HCT116 (cell line): ENCODE data around the gene OTOA. TPM values are rescaled to one million over a fixed set of nuclear protein-coding genes. Genes with fewer than 3 reads are reported as not detected.

Experiments used
- ATAC-seq: fragments of 200-7000 bp; cut with Tn5 transposase; 2 replicates; pipeline ENCODE4 v1.9.1; 2020; ENCODE audit warnings: mild to moderate bottlenecking, moderate library complexity
- BruUV-seq: library from RNA; stranded (reverse); fragments of 400-500 nt; replicated peaks from 2 replicates; lab custom pipeline; 2021; lab: Mats Ljungman, UMichigan
- CTCF ChIA-PET: fragments of 300-600 bp; sonication (Branson Sonifier 250); formaldehyde crosslinking; loops from one replicate; lab custom pipeline; 2021; ENCODE audit warnings: antibody characterized with exemption; lab: Charles Lee
- POLR2A ChIA-PET: fragments of 300-600, 350-600 bp; sonication (Branson Sonifier 250); formaldehyde crosslinking; loops from one replicate; lab custom pipeline; 2021; ENCODE audit warnings: antibody characterized with exemption; lab: Charles Lee
- RAD21 ChIA-PET, 2 experiments: fragments of 300-600 bp; sonication (Branson Sonifier 250); formaldehyde crosslinking; loops; one replicate each; lab custom pipeline; 2023; ENCODE audit warnings: low total read pairs in 2 of 2; ENCODE audit not compliant: uncharacterized antibody in 2 of 2, unreplicated experiment in 2 of 2, low non-redundant PET in 1 of 2; lab: Charles Lee
- DNase-seq: peaks from one replicate; pipeline ENCODE4 v3.0.0-alpha.2; 2010; ENCODE audit warnings: low read depth, low spot score
- H2AFZ ChIP-seq: fragments of 200-600 bp; shearing (Covaris generic), sonication (generic); 2 replicates; pipeline ENCODE4 v1.6.1; 2017; ENCODE audit warnings: low read depth, mixed run types, mixed read lengths, antibody characterized with exemption, low read length; ENCODE audit not compliant: poor library complexity, severe bottlenecking
- H3K27ac ChIP-seq: 2 replicates; pipeline ENCODE4 v1.5.1; 2012; ENCODE audit warnings: low read depth, low read length
- H3K27me3 ChIP-seq: fragments of 200-600 bp; sonication (generic); 2 replicates; pipeline ENCODE4 v1.6.1; 2016; ENCODE audit warnings: mixed run types, low read length, mixed read lengths; ENCODE audit not compliant: insufficient read depth
- H3K36me3 ChIP-seq, 2 experiments: fragments of 200-500 bp in 1 of 2; fragments of 200-600 bp in 1 of 2; sonication (Bioruptor generic) in 1 of 2; sonication (generic) in 1 of 2; 2 replicates each; pipeline versions ENCODE4 v1.5.1 to v1.6.1; 2014 to 2016; ENCODE audit warnings: low read length in 2 of 2, inconsistent platforms in 1 of 2, mixed read lengths in 1 of 2, mixed run types in 1 of 2; ENCODE audit not compliant: insufficient read depth in 2 of 2, control insufficient read depth in 1 of 2
- H3K4me1 ChIP-seq, 2 experiments: fragments of 200-600 bp in 1 of 2; sonication (generic) in 1 of 2; 2 replicates each; pipeline versions ENCODE4 v1.5.1 to v1.6.1; 2012 to 2017; ENCODE audit warnings: low read length in 2 of 2, inconsistent platforms in 1 of 2, mild to moderate bottlenecking in 1 of 2, mixed read lengths in 1 of 2, mixed run types in 1 of 2, moderate library complexity in 1 of 2; ENCODE audit not compliant: insufficient read depth in 2 of 2, control insufficient read depth in 1 of 2
- H3K4me2 ChIP-seq: fragments of 200-600 bp; sonication (generic); 2 replicates; pipeline ENCODE4 v1.6.1; 2017; ENCODE audit warnings: mixed run types, low read length, mixed read lengths
- H3K4me3 ChIP-seq, 2 experiments: fragments of 200-600 bp in 1 of 2; sonication (generic) in 1 of 2; replicated peaks in 1 of 2; 2 replicates each; pipeline ENCODE4 v1.5.1; 2011 to 2016; ENCODE audit warnings: low read length in 2 of 2, control low read depth in 1 of 2, low read depth in 1 of 2, mild to moderate bottlenecking in 1 of 2, mixed read lengths in 1 of 2, mixed run types in 1 of 2
- H3K79me2 ChIP-seq: fragments of 200-600 bp; sonication (generic); 2 replicates; pipeline ENCODE4 v1.6.1; 2017; ENCODE audit warnings: mild to moderate bottlenecking, mixed run types, low read length, moderate library complexity, mixed read lengths; ENCODE audit not compliant: insufficient read depth
- H3K9ac ChIP-seq: fragments of 200-600 bp; sonication (generic); 2 replicates; pipeline ENCODE4 v1.6.1; 2016; ENCODE audit warnings: low read length, mixed read lengths
- H3K9me2 ChIP-seq: fragments of 200-600 bp; sonication (generic), shearing (Covaris generic); 2 replicates; pipeline ENCODE4 v1.6.1; 2017; ENCODE audit warnings: mixed run types, mild to moderate bottlenecking, moderate library complexity; ENCODE audit not compliant: insufficient read depth
- H3K9me3 ChIP-seq, 2 experiments: fragments of 200-500 bp in 1 of 2; fragments of 200-600 bp in 1 of 2; sonication (Bioruptor generic) in 1 of 2; sonication (generic) in 1 of 2; 2 replicates each; pipeline ENCODE4 v1.6.1; 2014 to 2017; ENCODE audit warnings: low read length in 2 of 2, mixed read lengths in 2 of 2, inconsistent platforms in 1 of 2, low read depth in 1 of 2, mild to moderate bottlenecking in 1 of 2, mixed run types in 1 of 2, moderate library complexity in 1 of 2; ENCODE audit not compliant: control insufficient read depth in 1 of 2, insufficient read depth in 1 of 2
- H4K20me1 ChIP-seq: fragments of 200-600 bp; sonication (generic), shearing (Covaris generic); 2 replicates; pipeline ENCODE4 v1.6.1; 2017; ENCODE audit warnings: mixed run types, mild to moderate bottlenecking, moderate library complexity; ENCODE audit not compliant: insufficient read depth
- ELF1 ChIP-seq: IDR thresholded peaks from 2 replicates; pipeline ENCODE4 v1.6.1; 2012; ENCODE audit warnings: low read depth, borderline replicate concordance
- EZH2phosphoT487 ChIP-seq: fragments of 200-600 bp; IDR thresholded peaks from 2 replicates; pipeline ENCODE4 v1.6.1; 2018; ENCODE audit warnings: antibody characterized with exemption, borderline replicate concordance
- JUND ChIP-seq: IDR thresholded peaks from 2 replicates; pipeline ENCODE4 v1.6.1; 2012
- POLR2A ChIP-seq: IDR thresholded peaks from 2 replicates; pipeline ENCODE4 v1.7.0; 2011; ENCODE audit warnings: borderline replicate concordance; ENCODE audit not compliant: insufficient read depth, insufficient read length; ENCODE audit errors: extremely low read depth
- POLR2AphosphoS5 ChIP-seq: IDR thresholded peaks from 2 replicates; pipeline ENCODE4 v1.6.1; 2011; ENCODE audit warnings: mild to moderate bottlenecking, low read depth, low read length, moderate library complexity
- RAD21 ChIP-seq: IDR thresholded peaks from 2 replicates; pipeline ENCODE4 v1.6.1; 2012; ENCODE audit warnings: low read depth, mild to moderate bottlenecking
- SP1 ChIP-seq: IDR thresholded peaks from 2 replicates; pipeline ENCODE4 v1.6.1; 2012; ENCODE audit warnings: low read depth
- TCF7L2 ChIP-seq: IDR thresholded peaks from 2 replicates; pipeline ENCODE4 v1.7.0; 2011; ENCODE audit warnings: borderline replicate concordance, inconsistent platforms; ENCODE audit not compliant: insufficient read depth, insufficient read length; ENCODE audit errors: extremely low read depth
- YY1 ChIP-seq: IDR thresholded peaks from 2 replicates; pipeline ENCODE4 v1.6.1; 2011; ENCODE audit warnings: low read length, low read depth, moderate library complexity, mild to moderate bottlenecking; ENCODE audit not compliant: insufficient replicate concordance; ENCODE audit errors: extremely low read depth
- ZFX ChIP-seq: fragments of 450-650 bp; IDR thresholded peaks from 2 replicates; pipeline ENCODE4 v1.6.1; 2017
- ZNF274 ChIP-seq: fragments of 200-500 bp; sonication (Bioruptor generic); IDR thresholded peaks from 2 replicates; pipeline ENCODE4 v1.6.1; 2014; ENCODE audit warnings: mild to moderate bottlenecking, low read depth, low read length, inconsistent platforms
- intact Hi-C: fragments of 100-400 bp; cut with micrococcal nuclease; formaldehyde crosslinking; loops from 2 replicates; pipeline ENCODE4 v1.10.0; 2022
- total RNA-seq: library from RNA; stranded (reverse); gene quantifications from one replicate; pipeline ENCODE4 v1.2.1, GENCODE V29; 2021; ENCODE audit not compliant: unreplicated experiment
- TF ChIP-seq, protein P1 (sequence below): IDR thresholded peaks from 2 replicates; pipeline ENCODE4 v1.6.1; 2012
- TF ChIP-seq, protein P2 (sequence below): IDR thresholded peaks from 2 replicates; pipeline ENCODE4 v1.6.1; 2011; ENCODE audit warnings: mild to moderate bottlenecking, low read length, moderate library complexity; ENCODE audit not compliant: insufficient replicate concordance; ENCODE audit errors: extremely low read depth

Gene OTOA
- total RNA-seq, 1 experiment from 2014 or later = not detected

DNA sequence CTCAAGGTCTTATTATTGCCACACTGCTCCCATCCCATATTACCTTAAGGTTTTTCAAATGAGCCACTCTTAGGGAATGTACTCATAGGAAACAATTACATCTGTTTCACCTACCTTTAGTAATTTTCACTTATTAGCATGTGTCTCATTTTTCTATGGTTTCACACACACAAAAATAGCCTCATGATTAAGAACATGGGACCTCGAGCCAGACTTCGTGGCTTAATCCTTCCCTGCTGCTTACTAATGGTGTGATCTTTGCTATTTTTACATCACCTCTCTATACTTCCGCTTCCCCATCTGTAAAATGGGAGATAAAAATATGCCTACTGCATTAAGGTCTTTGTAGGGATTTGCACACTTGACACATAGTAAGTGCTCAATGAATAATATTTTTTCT, 38.5 kb downstream of the OTOA start:
- TF ChIP-seq ZFX = no peak
- TF ChIP-seq, protein P1, sequence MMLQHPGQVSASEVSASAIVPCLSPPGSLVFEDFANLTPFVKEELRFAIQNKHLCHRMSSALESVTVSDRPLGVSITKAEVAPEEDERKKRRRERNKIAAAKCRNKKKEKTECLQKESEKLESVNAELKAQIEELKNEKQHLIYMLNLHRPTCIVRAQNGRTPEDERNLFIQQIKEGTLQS = no peak
- TF ChIP-seq ZNF274 = no peak
- TF ChIP-seq, protein P2, sequence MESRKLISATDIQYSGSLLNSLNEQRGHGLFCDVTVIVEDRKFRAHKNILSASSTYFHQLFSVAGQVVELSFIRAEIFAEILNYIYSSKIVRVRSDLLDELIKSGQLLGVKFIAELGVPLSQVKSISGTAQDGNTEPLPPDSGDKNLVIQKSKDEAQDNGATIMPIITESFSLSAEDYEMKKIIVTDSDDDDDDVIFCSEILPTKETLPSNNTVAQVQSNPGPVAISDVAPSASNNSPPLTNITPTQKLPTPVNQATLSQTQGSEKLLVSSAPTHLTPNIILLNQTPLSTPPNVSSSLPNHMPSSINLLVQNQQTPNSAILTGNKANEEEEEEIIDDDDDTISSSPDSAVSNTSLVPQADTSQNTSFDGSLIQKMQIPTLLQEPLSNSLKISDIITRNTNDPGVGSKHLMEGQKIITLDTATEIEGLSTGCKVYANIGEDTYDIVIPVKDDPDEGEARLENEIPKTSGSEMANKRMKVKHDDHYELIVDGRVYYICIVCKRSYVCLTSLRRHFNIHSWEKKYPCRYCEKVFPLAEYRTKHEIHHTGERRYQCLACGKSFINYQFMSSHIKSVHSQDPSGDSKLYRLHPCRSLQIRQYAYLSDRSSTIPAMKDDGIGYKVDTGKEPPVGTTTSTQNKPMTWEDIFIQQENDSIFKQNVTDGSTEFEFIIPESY = no peak
- TF ChIP-seq POLR2A = no peak
- TF ChIP-seq SP1 = no peak
- no peak for TF ChIP-seq POLR2AphosphoS5
- TF ChIP-seq RAD21 = no peak
- no peak for TF ChIP-seq ELF1
- no peak for TF ChIP-seq YY1
- TF ChIP-seq TCF7L2 = no peak
- no peak for TF ChIP-seq EZH2phosphoT487
- TF ChIP-seq JUND = no peak
- no peak for DNase-seq
- H3K9me3 ChIP-seq = no peaks in the 10 kb centered on the region
- H2AFZ ChIP-seq = no peak overlapping the region
- H3K27ac ChIP-seq = no peak overlapping the region
- no peaks in the 10 kb centered on the region for H3K79me2 ChIP-seq
- no peaks in the 10 kb centered on the region for H3K27me3 ChIP-seq
- no peaks in the 10 kb centered on the region for H3K36me3 ChIP-seq
- intact Hi-C loops = no loop called here
- RAD21 ChIA-PET = no interaction called here
- no TSS peak for BruUV-seq
- POLR2A ChIA-PET = no interaction called here
- no peak overlapping the region for H3K4me2 ChIP-seq
- ATAC-seq = no peak
- CTCF ChIA-PET = no interaction called here
- no peak overlapping the region for H3K9ac ChIP-seq
- H3K4me3 ChIP-seq = no peak overlapping the region
- no peaks in the 10 kb centered on the region for H3K9me2 ChIP-seq
- H4K20me1 ChIP-seq = no peaks in the 10 kb centered on the region
- H3K4me1 ChIP-seq = no peaks in the 10 kb centered on the region
